HEK293 (cell line): ENCODE results near the gene SHANK2.

Experiments
- CTCF ChIA-PET: fragments of 350-600 bp; formaldehyde crosslinking; extraction: SDS; loops from one replicate; lab custom pipeline; 2021; ENCODE audit warnings: antibody characterized with exemption; lab: Yijun Ruan, JAX
- POLR2A ChIA-PET: fragments of 300-600 bp; formaldehyde crosslinking; extraction: SDS; loops from one replicate; lab custom pipeline; 2020; ENCODE audit warnings: antibody characterized with exemption, inconsistent platforms; lab: Yijun Ruan, JAX
- H3K27ac ChIP-seq: fragments of 200-500 bp; sonication (Bioruptor generic); 2 replicates; pipeline ENCODE4 v1.5.1; 2014; ENCODE audit warnings: low read depth, low read length, control low read depth, inconsistent platforms; ENCODE audit errors: extremely low read depth
- H3K36me3 ChIP-seq, 2 experiments: fragments of 200-500 bp in 1 of 2; sonication (Bioruptor generic) in 1 of 2; 1 replicate in 1 of 2; 2 replicates in 1 of 2; pipeline ENCODE4 v1.5.1; 2014 to 2017; ENCODE audit warnings: inconsistent platforms in 2 of 2, low read length in 2 of 2; ENCODE audit not compliant: control insufficient read depth in 2 of 2, insufficient read depth in 1 of 2
- H3K4me1 ChIP-seq: fragments of 200-500 bp; sonication (Bioruptor generic); 2 replicates; pipeline ENCODE4 v1.5.1; 2014; ENCODE audit warnings: mild to moderate bottlenecking, low read length, inconsistent platforms; ENCODE audit not compliant: control insufficient read depth, insufficient read depth
- H3K4me3 ChIP-seq: 2 replicates; pipeline ENCODE4 v1.5.1; 2011; ENCODE audit warnings: low read depth, mild to moderate bottlenecking, control low read depth, low read length, moderate library complexity
- H3K9me3 ChIP-seq: fragments of 200-500 bp; sonication (Bioruptor generic); 2 replicates; pipeline ENCODE4 v1.5.1; 2014; ENCODE audit warnings: low read depth, low read length, inconsistent platforms; ENCODE audit not compliant: control insufficient read depth, insufficient read depth
- AEBP2 ChIP-seq: fragments of 450-650 bp; formaldehyde crosslinking; IDR thresholded peaks from 2 replicates; pipeline ENCODE4 v1.5.1; 2016; ENCODE audit warnings: missing biosample characterization, missing genetic modification characterization, borderline replicate concordance
- BCL11B ChIP-seq: fragments of 450-650 bp; formaldehyde crosslinking; IDR thresholded peaks from 2 replicates; pipeline ENCODE4 v1.5.1; 2016; ENCODE audit warnings: low read depth, missing biosample characterization, missing genetic modification characterization
- GFI1B ChIP-seq: fragments of 450-650 bp; formaldehyde crosslinking; IDR thresholded peaks from 2 replicates; pipeline ENCODE4 v1.5.1; 2016; ENCODE audit warnings: missing biosample characterization, missing genetic modification characterization
- KLF1 ChIP-seq: fragments of 450-650 bp; formaldehyde crosslinking; IDR thresholded peaks from 2 replicates; pipeline ENCODE4 v1.5.1; 2016; ENCODE audit warnings: missing biosample characterization, missing genetic modification characterization
- KLF16 ChIP-seq: fragments of 450-650 bp; formaldehyde crosslinking; IDR thresholded peaks from 2 replicates; pipeline ENCODE4 v1.5.1; 2017; ENCODE audit warnings: missing biosample characterization, missing genetic modification characterization
- KLF8 ChIP-seq: fragments of 450-650 bp; formaldehyde crosslinking; IDR thresholded peaks from 2 replicates; pipeline ENCODE4 v1.5.1; 2016; ENCODE audit warnings: missing biosample characterization, missing genetic modification characterization
- PATZ1 ChIP-seq: fragments of 450-650 bp; formaldehyde crosslinking; IDR thresholded peaks from 2 replicates; pipeline ENCODE4 v1.5.1; 2016; ENCODE audit warnings: missing biosample characterization, missing genetic modification characterization
- PRDM6 ChIP-seq: fragments of 450-650 bp; formaldehyde crosslinking; IDR thresholded peaks from 2 replicates; pipeline ENCODE4 v1.5.1; 2017; ENCODE audit warnings: missing biosample characterization, missing genetic modification characterization
- SCRT2 ChIP-seq: fragments of 450-650 bp; formaldehyde crosslinking; IDR thresholded peaks from 2 replicates; pipeline ENCODE4 v1.5.1; 2016; ENCODE audit warnings: missing biosample characterization, missing genetic modification characterization
- TSHZ1 ChIP-seq: fragments of 450-650 bp; formaldehyde crosslinking; IDR thresholded peaks from 2 replicates; pipeline ENCODE4 v1.5.1; 2016; ENCODE audit warnings: missing biosample characterization, missing genetic modification characterization, borderline replicate concordance
- YY1 ChIP-seq: fragments of 450-650 bp; formaldehyde crosslinking; IDR thresholded peaks from 2 replicates; pipeline ENCODE4 v1.5.1; 2018; ENCODE audit warnings: missing biosample characterization, missing genetic modification characterization
- ZBTB20 ChIP-seq: fragments of 450-650 bp; formaldehyde crosslinking; IDR thresholded peaks from 2 replicates; pipeline ENCODE4 v1.5.1; 2016; ENCODE audit warnings: missing biosample characterization, missing genetic modification characterization
- ZFHX2 ChIP-seq: fragments of 450-650 bp; formaldehyde crosslinking; conservative IDR thresholded peaks from 2 replicates; pipeline ENCODE4 v1.5.1; 2016; ENCODE audit warnings: missing biosample characterization, missing genetic modification characterization
- ZFP41 ChIP-seq: fragments of 450-650 bp; formaldehyde crosslinking; IDR thresholded peaks from 2 replicates; pipeline ENCODE4 v1.5.1; 2016; ENCODE audit warnings: missing biosample characterization, missing genetic modification characterization, borderline replicate concordance
- ZNF146 ChIP-seq: fragments of 450-650 bp; formaldehyde crosslinking; IDR thresholded peaks from 2 replicates; pipeline ENCODE4 v1.5.1; 2016; ENCODE audit warnings: missing biosample characterization, missing genetic modification characterization
- ZNF148 ChIP-seq: fragments of 450-650 bp; formaldehyde crosslinking; IDR thresholded peaks from 2 replicates; pipeline ENCODE4 v1.5.0; 2017; ENCODE audit warnings: missing biosample characterization, missing genetic modification characterization, borderline replicate concordance
- ZNF175 ChIP-seq: fragments of 450-650 bp; formaldehyde crosslinking; IDR thresholded peaks from 2 replicates; pipeline ENCODE4 v1.5.1; 2016; ENCODE audit warnings: missing biosample characterization, missing genetic modification characterization
- ZNF214 ChIP-seq: fragments of 450-650 bp; formaldehyde crosslinking; IDR thresholded peaks from 2 replicates; pipeline ENCODE4 v1.5.1; 2017; ENCODE audit warnings: missing biosample characterization, mild to moderate bottlenecking, missing genetic modification characterization, borderline replicate concordance
- ZNF223 ChIP-seq: fragments of 450-650 bp; formaldehyde crosslinking; IDR thresholded peaks from 2 replicates; pipeline ENCODE4 v1.5.1; 2016; ENCODE audit warnings: missing biosample characterization, missing genetic modification characterization
- ZNF558 ChIP-seq: fragments of 450-650 bp; formaldehyde crosslinking; IDR thresholded peaks from 2 replicates; pipeline ENCODE4 v1.5.1; 2016; ENCODE audit warnings: missing biosample characterization, missing genetic modification characterization
- ZNF623 ChIP-seq: fragments of 450-650 bp; formaldehyde crosslinking; IDR thresholded peaks from 2 replicates; pipeline ENCODE4 v1.5.1; 2016; ENCODE audit warnings: missing biosample characterization, missing genetic modification characterization
- ZNF670 ChIP-seq: fragments of 450-650 bp; formaldehyde crosslinking; IDR thresholded peaks from 2 replicates; pipeline ENCODE4 v1.5.1; 2016; ENCODE audit warnings: missing biosample characterization, missing genetic modification characterization, low read depth
- ZNF747 ChIP-seq: fragments of 450-650 bp; formaldehyde crosslinking; IDR thresholded peaks from 2 replicates; pipeline ENCODE4 v1.5.1; 2016; ENCODE audit warnings: missing biosample characterization, missing genetic modification characterization
- ZSCAN16 ChIP-seq: fragments of 450-650 bp; formaldehyde crosslinking; IDR thresholded peaks from 2 replicates; pipeline ENCODE4 v1.5.1; 2016; ENCODE audit warnings: missing biosample characterization, missing genetic modification characterization
- ZXDB ChIP-seq: fragments of 450-650 bp; formaldehyde crosslinking; IDR thresholded peaks from 2 replicates; pipeline ENCODE4 v1.5.1; 2016; ENCODE audit warnings: missing biosample characterization, missing genetic modification characterization

Gene SHANK2

GRCh38 chr11:71298761-71299181 lies 46.4 kb upstream of the SHANK2 start:
- POLR2A ChIA-PET, result no interaction called here
- no peak overlapping the region for H3K4me3 ChIP-seq
- H3K4me1 ChIP-seq, result no peaks in the 10 kb centered on the region
- no peak for TF ChIP-seq KLF8 (tag by site-specific recombination)
- no peak for TF ChIP-seq ZNF146 (tag by site-specific recombination)
- no peak for TF ChIP-seq ZNF148 (tag by site-specific recombination)
- TF ChIP-seq KLF1 (tag by site-specific recombination), result no peak
- no peak for TF ChIP-seq ZFHX2
- no peak for TF ChIP-seq ZSCAN16
- no peak for TF ChIP-seq SCRT2 (tag by site-specific recombination)
- TF ChIP-seq PATZ1 (tag by site-specific recombination), result no peak
- TF ChIP-seq PRDM6 (tag by site-specific recombination), result no peak
- no peaks in the 10 kb centered on the region for H3K9me3 ChIP-seq
- CTCF ChIA-PET, result interaction anchor here (0.6 to 1.4 kb wide), 4 partner anchors 13 to 118 kb away, joined by 3 read pairs; no protein-coding TSS in a partner anchor
- no peak overlapping the region for H3K27ac ChIP-seq
- no peaks in the 10 kb centered on the region for H3K36me3 ChIP-seq

- H3K9me3 ChIP-seq, result no peaks in the 10 kb centered on the region
- no peaks in the 10 kb centered on the region for H3K4me1 ChIP-seq
- ChIA-PET POLR2A (no interaction called here), CTCF (interaction anchor here (1.0 to 1.4 kb wide), 2 partner anchors 12 to 542 kb away, joined by 3 to 4 read pairs; no protein-coding TSS in a partner anchor)
- no peaks in the 10 kb centered on the region for H3K36me3 ChIP-seq
- H3K4me3 ChIP-seq, result no peak overlapping the region
- H3K27ac ChIP-seq, result no peak overlapping the region
- no peak for TF ChIP-seq ZNF623 (tag by site-specific recombination)
- no peak for TF ChIP-seq ZNF214 (tag by site-specific recombination)
- no peak for TF ChIP-seq AEBP2 (tag by site-specific recombination)
- no peak for TF ChIP-seq ZFP41
- no peak for TF ChIP-seq TSHZ1 (tag by site-specific recombination)
- TF ChIP-seq ZNF223, result no peak
- TF ChIP-seq ZNF558 (tag by site-specific recombination), result no peak
- no peak for TF ChIP-seq KLF16
- no peak for TF ChIP-seq ZNF175 (tag by site-specific recombination)
- TF ChIP-seq ZBTB20 (tag by site-specific recombination), result no peak
- TF ChIP-seq ZXDB (tag by site-specific recombination), result no peak
- no peak for TF ChIP-seq GFI1B
- TF ChIP-seq BCL11B (tag by site-specific recombination), result no peak
- no peak for TF ChIP-seq ZNF747 (tag by site-specific recombination)
- TF ChIP-seq ZNF670 (tag by site-specific recombination), result no peak
- TF ChIP-seq YY1 (tag by site-specific recombination), result no peak
Observed at GRCh38 chr11:71298016-71298550, 45.7 kb upstream of the SHANK2 start.
